Measurements from ENCODE around the gene CTNNA2. TPM values are rescaled to one million over a fixed set of nuclear protein-coding genes. Genes with fewer than 3 reads are reported as not detected.

The CTNNA2 gene
- total RNA-seq, 4 donors from 2014 or later: 0.40 to 1.7 (median 1.5) TPM; not detected in 1

DNA sequence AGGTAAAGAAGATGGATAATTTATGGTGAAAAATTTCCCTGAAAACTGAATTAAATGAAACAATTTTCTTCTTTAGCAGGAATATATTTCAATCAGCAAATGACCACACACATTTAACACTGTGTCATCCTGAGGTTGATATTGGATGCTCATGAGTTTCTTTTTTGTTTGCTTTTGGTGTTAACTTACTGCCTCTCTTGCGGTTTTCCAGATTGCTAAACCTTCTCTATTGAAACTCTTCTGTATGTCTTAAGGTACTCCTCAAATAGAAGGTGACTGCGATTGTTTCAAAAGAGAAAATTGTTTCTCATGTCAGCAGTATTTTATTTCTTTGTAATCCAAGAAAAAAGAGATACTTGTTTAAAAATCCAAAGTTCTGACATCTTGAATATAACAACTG lies 692.6 kb downstream of the CTNNA2 start:
- Histone ChIP-seq H3K4me3 (no peak overlapping the region), H3K4me1 (no peaks in the 10 kb centered on the region), H3K27ac (no peak overlapping the region), H3K9me3 (peaks cover 0 to 2% of the 10 kb centered on the region in 2 donors), H3K27me3 (no peaks in the 10 kb centered on the region), H3K36me3 (no peaks in the 10 kb centered on the region)
- TF ChIP-seq POLR2AphosphoS5 (IDR thresholded peaks at IDR 0.05) (no peak), EP300 (IDR thresholded peaks at IDR 0.05; ENCODE audit: low read depth) (no peak), POLR2A (IDR thresholded peaks at IDR 0.05) (no peak)
- TF ChIP-seq, protein P1, sequence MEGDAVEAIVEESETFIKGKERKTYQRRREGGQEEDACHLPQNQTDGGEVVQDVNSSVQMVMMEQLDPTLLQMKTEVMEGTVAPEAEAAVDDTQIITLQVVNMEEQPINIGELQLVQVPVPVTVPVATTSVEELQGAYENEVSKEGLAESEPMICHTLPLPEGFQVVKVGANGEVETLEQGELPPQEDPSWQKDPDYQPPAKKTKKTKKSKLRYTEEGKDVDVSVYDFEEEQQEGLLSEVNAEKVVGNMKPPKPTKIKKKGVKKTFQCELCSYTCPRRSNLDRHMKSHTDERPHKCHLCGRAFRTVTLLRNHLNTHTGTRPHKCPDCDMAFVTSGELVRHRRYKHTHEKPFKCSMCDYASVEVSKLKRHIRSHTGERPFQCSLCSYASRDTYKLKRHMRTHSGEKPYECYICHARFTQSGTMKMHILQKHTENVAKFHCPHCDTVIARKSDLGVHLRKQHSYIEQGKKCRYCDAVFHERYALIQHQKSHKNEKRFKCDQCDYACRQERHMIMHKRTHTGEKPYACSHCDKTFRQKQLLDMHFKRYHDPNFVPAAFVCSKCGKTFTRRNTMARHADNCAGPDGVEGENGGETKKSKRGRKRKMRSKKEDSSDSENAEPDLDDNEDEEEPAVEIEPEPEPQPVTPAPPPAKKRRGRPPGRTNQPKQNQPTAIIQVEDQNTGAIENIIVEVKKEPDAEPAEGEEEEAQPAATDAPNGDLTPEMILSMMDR (IDR thresholded peaks at IDR 0.05): no peak
- intact Hi-C loops (cut with DNase I; ENCODE audit: low total_unique reads) (no loop called here), in situ Hi-C loops (cut with MboI; ENCODE audit: low pct_ligation_motif_present in 1 of 4, low pct_unique_long_range_greater_than_20kb in 1 of 4, low sequenced_read_pairs in 3 of 4) (no loop called here)
- 61 to 88% methylated on average over 2 of the region's 2 CpGs for WGBS, 2 donors (ENCODE audit: low coverage in 1 of 2)
- DNase-seq: no peak

GRCh38 chr2:80209458-80209857 lies 696.6 kb downstream of the CTNNA2 start:
- in situ Hi-C loops (cut with MboI; ENCODE audit: low pct_ligation_motif_present in 1 of 4, low pct_unique_long_range_greater_than_20kb in 1 of 4, low sequenced_read_pairs in 3 of 4) (no loop called here), intact Hi-C loops (cut with DNase I; ENCODE audit: low total_unique reads) (no loop called here)
- Histone ChIP-seq H3K4me1 (no peaks in the 10 kb centered on the region), H3K27ac (no peak overlapping the region), H3K4me3 (no peak overlapping the region), H3K27me3 (no peaks in the 10 kb centered on the region), H3K9me3 (no peaks in the 10 kb centered on the region), H3K36me3 (no peaks in the 10 kb centered on the region)
- DNase-seq: no peak
- WGBS, 2 donors (ENCODE audit: low coverage in 1 of 2): 88 to 90% methylated on average over 5 of the region's 5 CpGs
- TF ChIP-seq POLR2A (IDR thresholded peaks at IDR 0.05) (no peak), EP300 (IDR thresholded peaks at IDR 0.05; ENCODE audit: low read depth) (no peak), POLR2AphosphoS5 (IDR thresholded peaks at IDR 0.05) (no peak)
- TF ChIP-seq, protein P1 (IDR thresholded peaks at IDR 0.05): no peak

- no peaks in the 10 kb centered on the region for H3K4me1 ChIP-seq
- H3K36me3 ChIP-seq: no peaks in the 10 kb centered on the region
- intact Hi-C loops (cut with DNase I; ENCODE audit: low total_unique reads) (no loop called here), in situ Hi-C loops (cut with MboI; ENCODE audit: low pct_ligation_motif_present in 1 of 4, low pct_unique_long_range_greater_than_20kb in 1 of 4, low sequenced_read_pairs in 3 of 4) (no loop called here)
- H3K9me3 ChIP-seq: no peaks in the 10 kb centered on the region
- DNase-seq: no peak
- no peak overlapping the region for H3K4me3 ChIP-seq
- no peaks in the 10 kb centered on the region for H3K27me3 ChIP-seq
- TF ChIP-seq, protein P1 (IDR thresholded peaks at IDR 0.05): no peak
- TF ChIP-seq POLR2A (IDR thresholded peaks at IDR 0.05) (no peak), POLR2AphosphoS5 (IDR thresholded peaks at IDR 0.05) (no peak), EP300 (IDR thresholded peaks at IDR 0.05; ENCODE audit: low read depth) (no peak)
- no peak overlapping the region for H3K27ac ChIP-seq
Observed at GRCh38 chr2:80217446-80217845, 704.6 kb downstream of the CTNNA2 start.

DNA sequence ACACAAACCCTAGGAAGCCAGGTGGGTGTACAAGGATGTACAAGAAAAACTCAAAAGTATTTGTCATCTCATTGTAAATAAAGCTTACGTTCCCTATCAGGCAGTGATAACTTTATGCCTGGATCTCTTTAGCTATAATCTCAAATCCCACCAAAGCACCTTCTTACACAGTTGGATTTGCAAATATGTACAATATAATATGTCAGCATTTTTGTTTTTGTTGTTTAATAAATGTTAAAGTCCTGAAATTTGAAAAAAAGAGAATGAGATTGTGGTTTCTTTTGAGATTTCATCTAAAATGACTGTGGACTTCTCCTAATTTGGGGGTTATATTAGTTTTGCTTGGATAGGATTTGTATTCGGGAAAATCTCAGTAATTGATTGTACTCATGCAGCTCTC lies 709.8 kb downstream of the CTNNA2 start:
- WGBS, 2 donors (ENCODE audit: low coverage in 1 of 2): 60 to 87% methylated on average over 2 of the region's 2 CpGs

More for the DNA sequence above, 709.8 kb downstream of the CTNNA2 start:
- TF ChIP-seq EP300 (IDR thresholded peaks at IDR 0.05; ENCODE audit: low read depth) (no peak), POLR2A (IDR thresholded peaks at IDR 0.05) (no peak), POLR2AphosphoS5 (IDR thresholded peaks at IDR 0.05) (no peak)
- TF ChIP-seq, protein P1 (IDR thresholded peaks at IDR 0.05): no peak
- Histone ChIP-seq H3K9me3 (no peaks in the 10 kb centered on the region), H3K27me3 (no peaks in the 10 kb centered on the region), H3K4me1 (no peaks in the 10 kb centered on the region), H3K4me3 (no peak overlapping the region), H3K27ac (no peak overlapping the region), H3K36me3 (no peaks in the 10 kb centered on the region)
- in situ Hi-C loops (cut with MboI; ENCODE audit: low pct_ligation_motif_present in 1 of 4, low pct_unique_long_range_greater_than_20kb in 1 of 4, low sequenced_read_pairs in 3 of 4) (no loop called here), intact Hi-C loops (cut with DNase I; ENCODE audit: low total_unique reads) (no loop called here)
- DNase-seq: no peak

All from transverse colon (tissue), 4 donors.